GM23338 (cell line): ENCODE results near the gene NXPH4.

Source experiments
- CREB1 ChIP-seq: fragments of 250-450 bp; sonication (Bioruptor Pico); IDR thresholded peaks from 2 replicates; pipeline ENCODE4 v1.5.0; 2020; ENCODE audit warnings: low read depth, mild to moderate bottlenecking, moderate library complexity
- CTCF ChIP-seq, 2 experiments: fragments of 200-600 bp in 1 of 2; sonication (generic) in 1 of 2; conservative IDR thresholded peaks; 2 replicates each; pipeline versions ENCODE4 v1.5.1 to v1.6.1; 2016 to 2017; ENCODE audit warnings: antibody characterized with exemption in 2 of 2, low read depth in 2 of 2, mild to moderate bottlenecking in 2 of 2, moderate library complexity in 1 of 2
- EZH2 ChIP-seq: fragments of 200-600 bp; sonication (generic); IDR thresholded peaks from one replicate; pipeline ENCODE4 v1.8.0; 2017; ENCODE audit warnings: antibody characterized with exemption, mild to moderate bottlenecking, low read depth; ENCODE audit not compliant: unreplicated experiment
- EZH2phosphoT487 ChIP-seq: fragments of 200-600 bp; sonication (generic); IDR thresholded peaks from one replicate; pipeline ENCODE4 v1.8.1; 2018; ENCODE audit warnings: antibody characterized with exemption; ENCODE audit not compliant: unreplicated experiment
- JUNB ChIP-seq: IDR thresholded peaks from one replicate; pipeline ENCODE4 v1.6.1; 2016; ENCODE audit warnings: antibody characterized with exemption; ENCODE audit not compliant: unreplicated experiment
- NANOG ChIP-seq: IDR thresholded peaks from 2 replicates; pipeline ENCODE4 v1.6.1; 2016; ENCODE audit warnings: antibody characterized with exemption, borderline replicate concordance
- POLR2AphosphoS5 ChIP-seq: IDR thresholded peaks from 2 replicates; pipeline ENCODE4 v1.6.1; 2016; ENCODE audit warnings: antibody characterized with exemption, low read depth
- ZNF114 ChIP-seq: fragments of 250-450 bp; sonication (Bioruptor Pico); IDR thresholded peaks from 2 replicates; pipeline ENCODE4 v1.5.0; 2020; ENCODE audit warnings: mild to moderate bottlenecking, moderate library complexity
- ZNF331 ChIP-seq: fragments of 250-450 bp; sonication (Bioruptor Pico); IDR thresholded peaks from 2 replicates; pipeline ENCODE4 v1.5.0; 2020; ENCODE audit warnings: low read depth, mild to moderate bottlenecking, moderate library complexity
- TF ChIP-seq, protein P1 (sequence below): IDR thresholded peaks from one replicate; pipeline ENCODE4 v1.6.1; 2018; ENCODE audit warnings: antibody characterized with exemption; ENCODE audit not compliant: unreplicated experiment
- TF ChIP-seq, protein P2 (sequence below): IDR thresholded peaks from 2 replicates; pipeline ENCODE4 v1.6.1; 2016; ENCODE audit warnings: antibody characterized with exemption

GRCh38 chr12:57235728-57236131, 19.1 kb downstream of the NXPH4 start:
- TF ChIP-seq CTCF (conservative IDR thresholded peaks at IDR 0.05; ENCODE audit: low read depth in 2 of 2) (no peak), CREB1 (no peak), EZH2 (no peak), JUNB (no peak), EZH2phosphoT487 (no peak), POLR2AphosphoS5 (no peak), NANOG (no peak), ZNF114 (CRISPR knock-in tag) (no peak), ZNF331 (CRISPR knock-in tag) (no peak)
- TF ChIP-seq, protein P1, sequence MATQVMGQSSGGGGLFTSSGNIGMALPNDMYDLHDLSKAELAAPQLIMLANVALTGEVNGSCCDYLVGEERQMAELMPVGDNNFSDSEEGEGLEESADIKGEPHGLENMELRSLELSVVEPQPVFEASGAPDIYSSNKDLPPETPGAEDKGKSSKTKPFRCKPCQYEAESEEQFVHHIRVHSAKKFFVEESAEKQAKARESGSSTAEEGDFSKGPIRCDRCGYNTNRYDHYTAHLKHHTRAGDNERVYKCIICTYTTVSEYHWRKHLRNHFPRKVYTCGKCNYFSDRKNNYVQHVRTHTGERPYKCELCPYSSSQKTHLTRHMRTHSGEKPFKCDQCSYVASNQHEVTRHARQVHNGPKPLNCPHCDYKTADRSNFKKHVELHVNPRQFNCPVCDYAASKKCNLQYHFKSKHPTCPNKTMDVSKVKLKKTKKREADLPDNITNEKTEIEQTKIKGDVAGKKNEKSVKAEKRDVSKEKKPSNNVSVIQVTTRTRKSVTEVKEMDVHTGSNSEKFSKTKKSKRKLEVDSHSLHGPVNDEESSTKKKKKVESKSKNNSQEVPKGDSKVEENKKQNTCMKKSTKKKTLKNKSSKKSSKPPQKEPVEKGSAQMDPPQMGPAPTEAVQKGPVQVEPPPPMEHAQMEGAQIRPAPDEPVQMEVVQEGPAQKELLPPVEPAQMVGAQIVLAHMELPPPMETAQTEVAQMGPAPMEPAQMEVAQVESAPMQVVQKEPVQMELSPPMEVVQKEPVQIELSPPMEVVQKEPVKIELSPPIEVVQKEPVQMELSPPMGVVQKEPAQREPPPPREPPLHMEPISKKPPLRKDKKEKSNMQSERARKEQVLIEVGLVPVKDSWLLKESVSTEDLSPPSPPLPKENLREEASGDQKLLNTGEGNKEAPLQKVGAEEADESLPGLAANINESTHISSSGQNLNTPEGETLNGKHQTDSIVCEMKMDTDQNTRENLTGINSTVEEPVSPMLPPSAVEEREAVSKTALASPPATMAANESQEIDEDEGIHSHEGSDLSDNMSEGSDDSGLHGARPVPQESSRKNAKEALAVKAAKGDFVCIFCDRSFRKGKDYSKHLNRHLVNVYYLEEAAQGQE: no peak
- TF ChIP-seq, protein P2, sequence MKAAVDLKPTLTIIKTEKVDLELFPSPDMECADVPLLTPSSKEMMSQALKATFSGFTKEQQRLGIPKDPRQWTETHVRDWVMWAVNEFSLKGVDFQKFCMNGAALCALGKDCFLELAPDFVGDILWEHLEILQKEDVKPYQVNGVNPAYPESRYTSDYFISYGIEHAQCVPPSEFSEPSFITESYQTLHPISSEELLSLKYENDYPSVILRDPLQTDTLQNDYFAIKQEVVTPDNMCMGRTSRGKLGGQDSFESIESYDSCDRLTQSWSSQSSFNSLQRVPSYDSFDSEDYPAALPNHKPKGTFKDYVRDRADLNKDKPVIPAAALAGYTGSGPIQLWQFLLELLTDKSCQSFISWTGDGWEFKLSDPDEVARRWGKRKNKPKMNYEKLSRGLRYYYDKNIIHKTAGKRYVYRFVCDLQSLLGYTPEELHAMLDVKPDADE: no peak
